Endothelial cell of umbilical vein (primary cell): ENCODE data around the gene ST6GAL1.

Source experiments
- POLR2A ChIP-seq: IDR thresholded peaks from 2 replicates; pipeline ENCODE4 v1.6.1; 2012; ENCODE audit warnings: low read depth, mild to moderate bottlenecking, control low read depth, low read length
- TF ChIP-seq, protein P1 (sequence below), 2 donors: IDR thresholded peaks; 1 replicate in 1 of 2; 2 replicates in 1 of 2; pipeline ENCODE4 v1.5.1; 2011; ENCODE audit warnings: low read length in 2 of 2, mild to moderate bottlenecking in 2 of 2, moderate library complexity in 2 of 2, control low read depth in 1 of 2, inconsistent platforms in 1 of 2, low read depth in 1 of 2; ENCODE audit not compliant: insufficient read depth in 1 of 2; ENCODE audit errors: extremely low read depth in 1 of 2

DNA sequence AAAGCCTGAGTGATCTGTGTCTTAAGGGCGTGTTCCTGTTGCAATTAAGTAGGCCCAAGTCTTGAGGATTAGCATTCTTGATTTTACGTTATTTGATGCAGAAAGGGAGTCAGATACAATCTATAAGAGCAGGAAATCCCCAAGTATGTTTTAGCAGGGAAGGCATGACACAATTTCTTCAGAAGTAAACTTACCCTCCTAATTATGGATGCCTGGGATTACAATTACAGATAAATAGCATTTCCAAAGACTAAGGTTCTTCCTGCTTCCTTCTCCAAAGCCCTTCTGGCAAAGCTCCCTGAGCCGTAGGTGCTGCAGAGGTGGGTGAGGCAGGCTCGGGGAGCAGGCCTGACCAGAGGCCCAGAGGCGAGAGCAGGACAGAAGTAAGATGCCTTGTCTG is 34.9 kb upstream of the ST6GAL1 start:
- TF ChIP-seq, protein P1, sequence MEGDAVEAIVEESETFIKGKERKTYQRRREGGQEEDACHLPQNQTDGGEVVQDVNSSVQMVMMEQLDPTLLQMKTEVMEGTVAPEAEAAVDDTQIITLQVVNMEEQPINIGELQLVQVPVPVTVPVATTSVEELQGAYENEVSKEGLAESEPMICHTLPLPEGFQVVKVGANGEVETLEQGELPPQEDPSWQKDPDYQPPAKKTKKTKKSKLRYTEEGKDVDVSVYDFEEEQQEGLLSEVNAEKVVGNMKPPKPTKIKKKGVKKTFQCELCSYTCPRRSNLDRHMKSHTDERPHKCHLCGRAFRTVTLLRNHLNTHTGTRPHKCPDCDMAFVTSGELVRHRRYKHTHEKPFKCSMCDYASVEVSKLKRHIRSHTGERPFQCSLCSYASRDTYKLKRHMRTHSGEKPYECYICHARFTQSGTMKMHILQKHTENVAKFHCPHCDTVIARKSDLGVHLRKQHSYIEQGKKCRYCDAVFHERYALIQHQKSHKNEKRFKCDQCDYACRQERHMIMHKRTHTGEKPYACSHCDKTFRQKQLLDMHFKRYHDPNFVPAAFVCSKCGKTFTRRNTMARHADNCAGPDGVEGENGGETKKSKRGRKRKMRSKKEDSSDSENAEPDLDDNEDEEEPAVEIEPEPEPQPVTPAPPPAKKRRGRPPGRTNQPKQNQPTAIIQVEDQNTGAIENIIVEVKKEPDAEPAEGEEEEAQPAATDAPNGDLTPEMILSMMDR (IDR thresholded peaks at IDR 0.05; ENCODE audit: extremely low read depth in 1 of 2, insufficient read depth in 1 of 2, low read depth in 1 of 2, low read length in 2 of 2), result no peak
- TF ChIP-seq POLR2A, result no peak
